K562 (cell line): Measurements from ENCODE around the gene ZNF420. TPM values are rescaled to one million over a fixed set of nuclear protein-coding genes. Genes with fewer than 3 reads are reported as not detected.
A peak's percentile ranks its signal among the peaks of the same experiment; 100 is the strongest.

Experiments used
- ATAC-seq: fragments of 200-7000 bp; cut with Tn5 transposase; 3 replicates; pipeline ENCODE4 v1.9.1; 2020; ENCODE audit warnings: moderate library complexity
- BruUV-seq: library from RNA; stranded (reverse); fragments of 400-500 nt; replicated peaks from 2 replicates; lab custom pipeline; 2021; lab: Mats Ljungman, UMichigan
- CTCF ChIA-PET: fragments of 300-600 bp; formaldehyde crosslinking; extraction: SDS; loops from one replicate; lab custom pipeline; 2021; ENCODE audit warnings: low intra/inter-chr PET ratio; lab: Yijun Ruan, JAX
- POLR2A ChIA-PET: fragments of 300-600, 350-650 bp; sonication (Branson Sonifier 250); formaldehyde crosslinking; extraction: SDS; loops from one replicate; lab custom pipeline; 2021; ENCODE audit warnings: antibody characterized with exemption, inconsistent platforms; lab: Yijun Ruan, JAX
- DNase-seq, 4 experiments: peaks; one replicate each; pipeline versions ENCODE4 v3.0.0 to v3.0.0-alpha.2; 2011 to 2018; ENCODE audit warnings: low spot score in 3 of 4, mixed read lengths in 3 of 4; ENCODE audit errors: extremely low read depth in 1 of 4
- FAIRE-seq: peaks from 2 replicates; lab custom pipeline; 2011; peaks lifted over from hg19 to GRCh38; lab: Jason Lieb, UNC
- H2AFZ ChIP-seq: 2 replicates; pipeline ENCODE4 v1.6.0; 2011; ENCODE audit warnings: low read depth, low read length, control low read depth, inconsistent platforms
- H3K27ac ChIP-seq: fragments of 200-600 bp; 3 replicates; pipeline ENCODE4 v1.8.0; 2011; ENCODE audit warnings: low read depth, mild to moderate bottlenecking, control low read depth, inconsistent platforms, low read length, moderate library complexity, mixed read lengths; ENCODE audit errors: extremely low read depth
- H3K27me3 ChIP-seq, 2 experiments: fragments of 300-600 bp in 1 of 2; 2 replicates in 1 of 2; 3 replicates in 1 of 2; pipeline versions ENCODE4 v1.6.0 to v1.8.0; 2011; ENCODE audit warnings: inconsistent platforms in 2 of 2, low read length in 2 of 2, mild to moderate bottlenecking in 1 of 2, mixed read lengths in 1 of 2, moderate library complexity in 1 of 2; ENCODE audit not compliant: control insufficient read depth in 2 of 2, insufficient read depth in 2 of 2
- H3K36me3 ChIP-seq: fragments of 300-600 bp; 3 replicates; pipeline ENCODE4 v1.8.0; 2011; ENCODE audit warnings: mild to moderate bottlenecking, low read length, inconsistent platforms; ENCODE audit not compliant: control insufficient read depth, insufficient read depth
- H3K4me1 ChIP-seq, 2 experiments: fragments of 200-600 bp in 1 of 2; replicated peaks in 1 of 2; 2 replicates in 1 of 2; 3 replicates in 1 of 2; pipeline versions ENCODE4 v1.5.1 to v1.8.0; 2011; ENCODE audit warnings: inconsistent platforms in 2 of 2, low read length in 2 of 2, mild to moderate bottlenecking in 1 of 2, mixed read lengths in 1 of 2, moderate library complexity in 1 of 2; ENCODE audit not compliant: control insufficient read depth in 2 of 2, insufficient read depth in 2 of 2
- H3K4me2 ChIP-seq: 2 replicates; pipeline ENCODE4 v1.6.1; 2011; ENCODE audit warnings: low read length, control low read depth, inconsistent platforms, mixed read lengths; ENCODE audit not compliant: insufficient read depth
- H3K4me3 ChIP-seq: fragments of 200-600 bp; sonication (generic), shearing (Covaris generic); 2 replicates; pipeline ENCODE4 v1.5.1; 2016; ENCODE audit warnings: control low read depth, inconsistent platforms
- H3K79me2 ChIP-seq: fragments of 200-600 bp; 3 replicates; pipeline ENCODE4 v1.8.0; 2011; ENCODE audit warnings: low read length, inconsistent platforms; ENCODE audit not compliant: control insufficient read depth, insufficient read depth
- H3K9ac ChIP-seq, 2 experiments: 2 replicates each; pipeline versions ENCODE4 v1.6.0 to v1.6.1; 2011; ENCODE audit warnings: low read depth in 2 of 2, low read length in 2 of 2, control low read depth in 1 of 2, inconsistent platforms in 1 of 2, mild to moderate bottlenecking in 1 of 2, mixed read lengths in 1 of 2; ENCODE audit not compliant: insufficient read depth in 1 of 2
- H3K9me1 ChIP-seq: one replicate; pipeline ENCODE4 v1.6.0; 2011; ENCODE audit warnings: inconsistent platforms, mild to moderate bottlenecking, low read length, moderate library complexity; ENCODE audit not compliant: control insufficient read depth, insufficient read depth
- H3K9me3 ChIP-seq: replicated peaks from 2 replicates; pipeline ENCODE4 v1.5.1; 2011; ENCODE audit warnings: low read depth, low read length, inconsistent platforms; ENCODE audit not compliant: control insufficient read depth, insufficient read depth
- H4K20me1 ChIP-seq: replicated peaks from 2 replicates; pipeline ENCODE4 v1.6.1; 2011; ENCODE audit warnings: low read length, inconsistent platforms, mixed read lengths; ENCODE audit not compliant: control insufficient read depth, insufficient read depth
- C11orf30 ChIP-seq: fragments of 450-650 bp; IDR thresholded peaks from 2 replicates; pipeline ENCODE4 v1.6.1; 2016; ENCODE audit warnings: low read depth, mild to moderate bottlenecking
- CBX5 ChIP-seq: IDR thresholded peaks from 2 replicates; pipeline ENCODE4 v1.6.1; 2014; ENCODE audit warnings: low read depth, borderline replicate concordance
- KLF16 ChIP-seq: IDR thresholded peaks from 2 replicates; pipeline ENCODE4 v1.6.1; 2016; ENCODE audit warnings: antibody characterized with exemption
- TRIM24 ChIP-seq, 2 experiments: fragments of 450-650 bp; IDR thresholded peaks; 2 replicates each; pipeline ENCODE4 v1.6.1; 2016
- WGBS: fragments of 100-300 bp; shearing (Covaris generic); methylation state at CpG from one replicate; pipeline ENCODE4 v1.1.6; 2016; ENCODE audit warnings: low coverage, mixed read lengths; ENCODE audit not compliant: insufficient coverage; ENCODE audit errors: missing lambda C conversion rate; 5-methylcytosine and 5-hydroxymethylcytosine counted together
- in situ Hi-C: fragments of 300-500 bp; cut with MboI; formaldehyde crosslinking; loops from 4 replicates; pipeline ENCODE4 v1.15.0; 2018; ENCODE audit warnings: inconsistent platforms, mixed read lengths
- intact Hi-C: fragments of 100-400 bp; cut with micrococcal nuclease; formaldehyde crosslinking; loops from 2 replicates; pipeline ENCODE4 v1.14.2; 2022
- polyA plus RNA-seq, 8 experiments: library from polyadenylated mRNA; depleted of rRNA in 4 of 8; stranded (reverse) in 5 of 8; unstranded in 3 of 8; fragments of >200 nt; fragmentation: Nextera tagmentation in 2 of 8; fragmentation: Illumina TruSeq in 1 of 8; extraction: Ambion mirVana in 2 of 8; extraction: Trizol in 1 of 8; gene quantifications; 2 replicates each; pipeline versions ENCODE4 v1.2.1 to v1.2.3, GENCODE V29; 2011 to 2014; ENCODE audit warnings: inconsistent platforms in 1 of 8, missing spikeins in 1 of 8
- total RNA-seq, 7 experiments: library from RNA; depleted of rRNA in 6 of 7; stranded (reverse); fragments of >200 nt in 6 of 7; fragmentation: Illumina TruSeq in 2 of 7; extraction: Trizol in 2 of 7; gene quantifications; 2 replicates each; pipeline versions ENCODE4 v1.2.1 to v1.2.3, GENCODE V29; 2011 to 2021; ENCODE audit warnings: low replicate concordance in 1 of 7
- TF ChIP-seq, protein P1 (sequence below), 2 experiments: fragments of 450-650 bp; formaldehyde crosslinking in 1 of 2; IDR thresholded peaks; 2 replicates each; pipeline versions ENCODE4 v1.4.0 to v1.6.1; 2014 to 2020; ENCODE audit warnings: mild to moderate bottlenecking in 2 of 2, borderline replicate concordance in 1 of 2, low read depth in 1 of 2

ZNF420 gene
- total and polyA plus RNA-seq, 9 of the 15 experiments (the other 6 are each of a cell fraction or from before 2014, with no cell fraction given), result 2.6 to 7.2 (median 5.1) TPM

DNA sequence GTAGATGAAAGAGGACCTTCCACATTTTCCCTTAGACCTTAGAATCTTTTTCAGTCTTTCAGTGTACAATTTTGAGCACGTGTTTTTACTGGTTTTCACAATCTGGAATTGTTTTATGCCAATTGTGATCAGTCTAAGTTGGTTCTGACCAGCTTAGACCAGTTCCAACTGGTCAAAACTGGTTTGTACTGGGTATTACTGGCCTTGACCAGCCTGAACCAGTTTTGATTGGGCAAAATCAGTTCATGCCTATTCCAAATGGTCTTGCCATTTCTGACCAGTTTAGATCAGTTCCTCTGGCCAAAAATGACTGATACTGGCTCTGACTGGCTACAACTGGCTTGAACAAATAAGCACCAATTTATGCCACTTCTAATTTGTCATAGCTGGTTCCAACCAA lies 57.9 kb downstream of the ZNF420 start:
- DNase-seq (no peak), ATAC-seq (no peak), FAIRE-seq (no peak)
- Histone ChIP-seq H3K27ac (no peak overlapping the region), H3K9me3 (peaks cover 4% of the 10 kb centered on the region; the same call in 1 of the 2 replicates), H3K4me1 (no peaks in the 10 kb centered on the region), H3K36me3 (no peaks in the 10 kb centered on the region), H3K27me3 (no peaks in the 10 kb centered on the region), H4K20me1 (no peaks in the 10 kb centered on the region), H2AFZ (no peak overlapping the region), H3K4me2 (no peak overlapping the region), H3K9ac (no peak overlapping the region), H3K9me1 (no peaks in the 10 kb centered on the region), H3K4me3 (no peak overlapping the region), H3K79me2 (no peaks in the 10 kb centered on the region)
- WGBS, result 0% methylated on average over 1 of the region's 1 CpG
- in situ Hi-C loops, result no loop called here
- ChIA-PET CTCF (no interaction called here), POLR2A (no interaction called here)
- peak; percentile 59 to 70 for TF ChIP-seq TRIM24 (IDR thresholded peaks at IDR 0.05)
- TF ChIP-seq C11orf30, result no peak
- peak; percentile 61; the same call in 1 of the 2 replicates for TF ChIP-seq KLF16
- no peak for TF ChIP-seq CBX5
- TF ChIP-seq, protein P1, sequence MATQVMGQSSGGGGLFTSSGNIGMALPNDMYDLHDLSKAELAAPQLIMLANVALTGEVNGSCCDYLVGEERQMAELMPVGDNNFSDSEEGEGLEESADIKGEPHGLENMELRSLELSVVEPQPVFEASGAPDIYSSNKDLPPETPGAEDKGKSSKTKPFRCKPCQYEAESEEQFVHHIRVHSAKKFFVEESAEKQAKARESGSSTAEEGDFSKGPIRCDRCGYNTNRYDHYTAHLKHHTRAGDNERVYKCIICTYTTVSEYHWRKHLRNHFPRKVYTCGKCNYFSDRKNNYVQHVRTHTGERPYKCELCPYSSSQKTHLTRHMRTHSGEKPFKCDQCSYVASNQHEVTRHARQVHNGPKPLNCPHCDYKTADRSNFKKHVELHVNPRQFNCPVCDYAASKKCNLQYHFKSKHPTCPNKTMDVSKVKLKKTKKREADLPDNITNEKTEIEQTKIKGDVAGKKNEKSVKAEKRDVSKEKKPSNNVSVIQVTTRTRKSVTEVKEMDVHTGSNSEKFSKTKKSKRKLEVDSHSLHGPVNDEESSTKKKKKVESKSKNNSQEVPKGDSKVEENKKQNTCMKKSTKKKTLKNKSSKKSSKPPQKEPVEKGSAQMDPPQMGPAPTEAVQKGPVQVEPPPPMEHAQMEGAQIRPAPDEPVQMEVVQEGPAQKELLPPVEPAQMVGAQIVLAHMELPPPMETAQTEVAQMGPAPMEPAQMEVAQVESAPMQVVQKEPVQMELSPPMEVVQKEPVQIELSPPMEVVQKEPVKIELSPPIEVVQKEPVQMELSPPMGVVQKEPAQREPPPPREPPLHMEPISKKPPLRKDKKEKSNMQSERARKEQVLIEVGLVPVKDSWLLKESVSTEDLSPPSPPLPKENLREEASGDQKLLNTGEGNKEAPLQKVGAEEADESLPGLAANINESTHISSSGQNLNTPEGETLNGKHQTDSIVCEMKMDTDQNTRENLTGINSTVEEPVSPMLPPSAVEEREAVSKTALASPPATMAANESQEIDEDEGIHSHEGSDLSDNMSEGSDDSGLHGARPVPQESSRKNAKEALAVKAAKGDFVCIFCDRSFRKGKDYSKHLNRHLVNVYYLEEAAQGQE (IDR thresholded peaks at IDR 0.05; ENCODE audit: borderline replicate concordance), result peak; percentile 77
- TF ChIP-seq, protein P1 (CRISPR knock-in tag; IDR thresholded peaks at IDR 0.05; ENCODE audit: low read depth), result no peak
- BruUV-seq, result no TSS peak
- intact Hi-C loops, result no loop called here
